DMS153 treated with DMSO at 0.1 percent for 48 hours (cell line): Measurements from ENCODE around the gene PDCD10.

Experiments used
- DNase-seq: peaks from one replicate; lab custom pipeline; 2025; ENCODE audit not compliant: unreplicated experiment; lab: John Stamatoyannopoulos, UW

The PDCD10 gene

DNA sequence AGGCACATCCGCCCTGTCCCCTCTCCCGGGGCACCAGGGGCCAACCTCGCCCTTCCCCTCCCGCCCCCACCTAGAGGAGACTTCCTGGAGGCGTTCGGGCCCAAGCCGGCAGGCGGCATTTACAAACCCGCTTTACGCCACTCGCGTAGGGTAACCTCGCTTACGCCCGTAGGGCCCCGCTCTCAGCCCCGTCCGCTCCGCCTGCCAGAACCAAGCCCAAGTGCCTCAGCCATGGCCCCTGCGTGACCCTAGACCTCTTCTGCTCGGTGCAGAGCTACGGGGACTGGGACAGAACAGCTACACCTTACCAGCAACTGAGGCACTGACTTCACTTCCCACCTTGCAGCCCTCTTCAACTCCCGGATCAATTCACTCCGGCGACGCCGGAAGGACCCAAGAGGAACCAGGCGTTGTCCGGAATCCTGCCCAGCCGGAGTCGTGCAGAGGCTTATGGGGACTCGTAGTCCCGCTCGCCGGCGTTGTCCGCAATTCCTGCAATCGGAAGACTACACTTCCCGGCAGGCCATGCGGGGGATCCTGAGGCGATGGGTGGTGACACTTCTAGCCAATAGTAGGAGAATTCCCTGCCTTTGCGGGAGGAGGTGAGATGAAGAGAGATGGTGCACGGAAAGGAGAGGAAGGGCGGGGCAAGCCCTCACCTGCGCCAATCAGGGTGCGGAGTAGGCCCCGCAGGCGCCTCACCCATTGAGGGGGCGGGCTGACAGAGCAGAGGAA is at the start of gene PDCD10:
TSS of gene PDCD10 (minus strand) at position 395 of the 735 bp plus-strand sequence. CDS start 14,735 bp downstream, outside the sequence.
- DNase-seq, result peak; percentile 96

- DNase-seq, result no peak
Observed at GRCh38 chr3:167783781-167784180, 49.1 kb upstream of the PDCD10 start.

DNA sequence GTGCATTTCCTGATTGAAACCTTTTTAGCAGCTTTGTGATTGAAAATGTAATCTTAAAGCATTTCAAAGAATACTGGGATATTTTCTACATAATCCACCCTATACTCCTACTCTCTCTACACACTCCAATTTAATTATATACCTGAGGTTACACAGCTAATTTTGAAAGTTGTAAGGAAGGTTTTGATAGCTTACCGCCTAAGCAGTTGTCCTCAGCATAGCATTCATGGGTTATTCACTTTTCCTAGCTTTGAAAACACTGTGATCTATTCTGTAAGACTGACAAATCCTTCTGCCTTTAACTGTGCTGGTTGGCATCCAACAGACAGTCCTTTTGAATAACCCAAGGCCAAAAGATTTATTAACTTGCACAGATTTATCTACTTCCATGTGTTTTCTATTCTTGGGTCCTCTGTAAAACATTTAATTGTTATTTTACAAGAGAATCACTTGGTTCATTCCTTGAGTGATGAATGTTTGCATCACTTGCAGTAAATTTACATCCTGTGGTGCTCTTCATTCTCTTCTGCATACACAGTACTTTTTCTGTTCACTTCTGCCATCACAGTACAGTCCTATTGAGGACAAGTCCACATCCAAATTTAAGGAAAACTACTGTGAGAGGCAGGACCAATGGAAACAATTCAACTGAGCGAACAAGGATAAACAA is 45.7 kb upstream of the PDCD10 start:
- no peak for DNase-seq

DNA sequence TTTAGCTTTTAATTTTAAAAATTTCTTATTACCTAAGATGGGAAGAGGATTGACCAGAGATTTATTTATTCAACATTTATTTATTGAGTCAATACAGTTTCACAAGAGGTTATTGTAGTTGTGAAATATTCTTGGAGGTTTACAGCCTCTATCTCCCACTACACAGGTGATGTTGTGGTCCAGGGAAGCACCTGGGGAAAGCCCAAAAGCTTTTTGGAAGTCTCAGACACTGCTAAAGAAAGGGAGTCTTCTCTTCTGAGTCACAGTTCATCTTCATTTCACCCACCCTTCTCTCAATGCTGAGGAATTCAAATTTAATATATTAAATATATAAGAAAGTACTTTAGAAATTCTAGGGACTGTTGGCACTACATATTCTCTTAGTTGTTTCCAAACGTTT is 42.7 kb upstream of the PDCD10 start:
- DNase-seq, result no peak

GRCh38 chr3:167776066-167776685 is 41.5 kb upstream of the PDCD10 start:
- no peak for DNase-seq

GRCh38 chr3:167773584-167773983 is 38.9 kb upstream of the PDCD10 start:
- DNase-seq, result no peak

GRCh38 chr3:167772992-167773391 is 38.3 kb upstream of the PDCD10 start:
- no peak for DNase-seq

- no peak for DNase-seq
Observed at GRCh38 chr3:167762296-167762695, 27.6 kb upstream of the PDCD10 start.

GRCh38 chr3:167761302-167761701 is 26.6 kb upstream of the PDCD10 start:
- DNase-seq, result no peak

DNA sequence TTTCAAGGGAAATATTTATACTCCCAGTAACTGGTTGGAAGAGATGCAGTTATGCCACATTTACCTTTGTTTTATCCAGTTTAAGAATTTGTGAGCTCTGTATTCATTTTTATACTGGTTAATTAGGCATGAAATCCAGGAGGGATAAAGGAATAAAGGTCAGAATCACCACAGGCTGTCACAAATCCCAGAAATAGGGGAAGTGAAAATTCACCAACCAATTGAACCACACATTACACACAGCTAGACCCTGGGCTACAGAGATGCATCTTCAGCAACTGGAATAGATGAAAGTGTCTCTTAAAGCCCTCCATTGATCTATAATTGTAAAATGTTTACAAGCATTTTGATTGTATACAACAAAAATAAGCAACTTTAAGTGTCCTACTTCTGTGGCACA is 19.4 kb upstream of the PDCD10 start:
- no peak for DNase-seq

- DNase-seq, result no peak
Observed at GRCh38 chr3:167750272-167750971, 15.7 kb upstream of the PDCD10 start.

DNA sequence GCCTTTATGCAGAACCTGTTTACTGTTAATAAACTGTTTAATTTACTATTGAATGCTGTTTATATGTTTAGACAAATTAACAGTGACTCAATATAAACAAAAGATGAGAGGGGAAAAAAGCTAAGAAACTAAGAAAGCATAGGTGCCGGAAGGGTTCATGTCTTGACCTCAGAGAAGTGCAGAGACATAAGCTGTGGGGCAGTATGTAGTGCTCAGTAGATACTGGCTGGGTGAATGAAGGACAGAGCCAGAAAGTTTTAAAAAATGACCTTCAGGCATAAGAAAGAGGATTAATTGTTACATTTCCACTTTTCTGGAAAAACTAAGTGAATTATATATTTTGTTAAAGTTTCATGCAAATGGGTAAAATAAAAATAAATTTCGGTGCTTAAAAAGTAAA is 15.0 kb upstream of the PDCD10 start:
- no peak for DNase-seq

- DNase-seq, result no peak
Observed at GRCh38 chr3:167749209-167749608, 14.5 kb upstream of the PDCD10 start.

- DNase-seq, result no peak
Observed at GRCh38 chr3:167743799-167744198, 9.1 kb upstream of the PDCD10 start.

- no peak for DNase-seq
Observed at GRCh38 chr3:167742338-167742737, 7.6 kb upstream of the PDCD10 start.

- DNase-seq, result no peak
Observed at GRCh38 chr3:167740961-167741587, 6.4 kb upstream of the PDCD10 start.

GRCh38 chr3:167739190-167739810 is 4.6 kb upstream of the PDCD10 start:
- DNase-seq, result no peak

DNA sequence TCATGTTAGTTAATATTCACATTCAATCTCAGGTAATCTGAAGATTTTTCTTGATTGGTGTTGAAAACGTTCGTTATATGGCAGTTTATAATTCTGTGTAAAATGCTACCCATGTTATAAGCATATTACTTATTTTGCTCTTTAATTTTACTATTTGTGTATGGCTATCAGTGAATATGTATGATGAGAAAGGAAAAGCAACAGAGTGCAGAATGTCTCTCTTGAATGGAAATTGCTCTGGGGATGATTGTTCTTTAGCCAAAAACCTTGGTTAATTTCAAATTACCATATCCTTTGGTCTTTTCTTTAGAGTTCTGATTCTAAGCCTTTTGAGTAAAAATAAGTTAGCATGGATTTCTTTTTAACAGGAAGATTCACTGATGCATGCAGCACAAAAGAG is 3.3 kb upstream of the PDCD10 start:
- DNase-seq, result no peak

- no peak for DNase-seq
Observed at GRCh38 chr3:167736997-167737396, 2.3 kb upstream of the PDCD10 start.

DNA sequence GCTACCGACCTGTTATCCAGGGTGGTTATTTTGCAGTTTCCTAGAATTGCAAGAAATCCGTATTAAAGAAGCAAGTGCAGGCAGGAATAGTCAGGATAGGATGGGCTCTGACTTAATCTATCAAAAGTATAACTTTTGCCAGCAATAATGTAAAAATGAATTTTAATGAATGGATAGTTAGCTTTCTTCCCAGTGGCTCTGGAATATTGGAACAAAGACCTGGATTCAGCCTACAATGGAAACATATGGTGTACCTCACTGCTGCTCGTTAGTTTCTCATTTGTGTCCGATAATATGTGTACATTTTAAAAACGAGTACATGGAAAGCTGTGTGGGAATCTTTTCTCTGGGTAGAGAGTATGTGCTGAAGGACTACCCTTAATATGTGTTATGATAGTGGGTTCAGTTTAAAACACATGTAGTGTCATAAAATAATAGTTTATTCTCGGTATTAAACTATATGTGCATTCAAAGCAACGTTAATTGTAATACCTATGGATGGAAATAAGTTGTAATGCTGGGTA is 1.6 kb upstream of the PDCD10 start:
- no peak for DNase-seq
